Endometrial microvascular endothelial cells (primary cell): ENCODE data around the gene ARID4B. TPM values are rescaled to one million over a fixed set of nuclear protein-coding genes. Genes with fewer than 3 reads are reported as not detected.
"Not testable (repeated sequence)": the region's sequence is repeated elsewhere in the genome, so short reads cannot be mapped to it uniquely, and the experiment has no call there.

Source experiments
- in situ Hi-C: cut with HindIII; loops from 2 replicates; pipeline ENCODE4 v1.10.0; 2017; ENCODE audit warnings: low sequenced_read_pairs, low pct_unique_long_range_greater_than_20kb; ENCODE audit errors: inconsistent ontology term
- total RNA-seq: library from RNA; depleted of rRNA; stranded (reverse); fragments of >200 nt; gene quantifications from one replicate; pipeline ENCODE4 v1.2.3, GENCODE V29; 2015; ENCODE audit errors: inconsistent ontology term

ARID4B gene
- 13.8 TPM for total RNA-seq

DNA sequence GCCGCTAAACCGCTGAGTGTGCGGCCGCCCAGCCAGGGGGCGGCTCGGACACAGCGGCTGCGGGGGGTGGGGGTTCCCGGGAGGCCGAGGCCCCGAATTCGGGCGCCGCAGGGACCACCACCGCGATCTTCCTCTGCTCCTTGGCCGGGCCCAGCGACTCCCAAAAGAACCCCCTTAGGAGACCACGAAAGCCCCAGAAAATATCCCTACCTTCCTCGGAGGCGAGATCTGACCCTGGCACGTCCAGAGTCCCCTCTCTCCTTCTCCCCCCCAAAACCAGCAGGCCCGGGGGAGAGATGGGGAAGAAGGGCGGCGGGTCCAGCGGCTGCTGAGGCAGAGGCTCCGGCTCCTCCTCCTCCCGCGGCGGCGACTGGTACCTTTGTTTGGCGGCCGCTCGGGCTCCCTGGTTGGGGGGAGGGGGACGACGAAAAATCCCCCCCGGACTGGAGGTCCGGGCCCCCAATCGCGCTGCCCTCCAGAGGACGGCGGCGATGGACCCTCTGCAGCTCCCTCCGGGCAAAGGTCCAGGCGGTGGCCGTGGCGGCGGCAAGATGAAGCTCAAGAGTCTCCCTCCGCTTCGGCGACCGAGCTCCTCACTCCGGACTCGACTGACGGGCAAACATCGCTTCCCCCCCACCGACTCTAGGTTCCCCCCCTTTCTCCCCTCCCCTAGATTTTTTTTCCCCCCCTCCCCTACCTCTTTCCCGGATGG is at the start of gene ARID4B:
ARID4B (minus strand) TSS at position 621 of the 712 bp plus-strand sequence. CDS start 1,260 bp downstream, outside the sequence.
- in situ Hi-C loops: no loop called here

GRCh38 chr1:235375919-235376605 is 48.1 kb upstream of the ARID4B start:
- in situ Hi-C loops: no loop called here

GRCh38 chr1:235369802-235370201 is 41.8 kb upstream of the ARID4B start:
- in situ Hi-C loops: no loop called here

DNA sequence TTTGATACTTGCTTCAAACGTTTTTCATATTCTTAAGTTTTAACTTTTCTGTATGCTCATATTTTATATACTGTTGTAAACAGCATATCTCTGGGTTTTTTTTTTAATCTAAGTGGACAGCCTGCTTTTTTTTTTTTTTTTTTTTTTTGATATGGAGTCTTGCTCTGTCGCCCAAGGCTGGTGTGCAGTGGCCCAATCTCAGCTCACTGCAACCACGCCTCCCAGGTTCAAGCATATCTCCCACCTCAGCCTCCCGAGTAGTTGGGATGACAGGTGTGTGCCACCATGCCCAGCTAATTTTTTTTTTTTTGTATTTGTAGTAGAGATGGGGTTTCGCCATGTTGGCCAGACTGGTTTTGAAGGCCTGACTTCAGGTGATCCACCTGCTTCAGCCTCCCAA is 40.4 kb upstream of the ARID4B start:
- in situ Hi-C loops: no loop called here

DNA sequence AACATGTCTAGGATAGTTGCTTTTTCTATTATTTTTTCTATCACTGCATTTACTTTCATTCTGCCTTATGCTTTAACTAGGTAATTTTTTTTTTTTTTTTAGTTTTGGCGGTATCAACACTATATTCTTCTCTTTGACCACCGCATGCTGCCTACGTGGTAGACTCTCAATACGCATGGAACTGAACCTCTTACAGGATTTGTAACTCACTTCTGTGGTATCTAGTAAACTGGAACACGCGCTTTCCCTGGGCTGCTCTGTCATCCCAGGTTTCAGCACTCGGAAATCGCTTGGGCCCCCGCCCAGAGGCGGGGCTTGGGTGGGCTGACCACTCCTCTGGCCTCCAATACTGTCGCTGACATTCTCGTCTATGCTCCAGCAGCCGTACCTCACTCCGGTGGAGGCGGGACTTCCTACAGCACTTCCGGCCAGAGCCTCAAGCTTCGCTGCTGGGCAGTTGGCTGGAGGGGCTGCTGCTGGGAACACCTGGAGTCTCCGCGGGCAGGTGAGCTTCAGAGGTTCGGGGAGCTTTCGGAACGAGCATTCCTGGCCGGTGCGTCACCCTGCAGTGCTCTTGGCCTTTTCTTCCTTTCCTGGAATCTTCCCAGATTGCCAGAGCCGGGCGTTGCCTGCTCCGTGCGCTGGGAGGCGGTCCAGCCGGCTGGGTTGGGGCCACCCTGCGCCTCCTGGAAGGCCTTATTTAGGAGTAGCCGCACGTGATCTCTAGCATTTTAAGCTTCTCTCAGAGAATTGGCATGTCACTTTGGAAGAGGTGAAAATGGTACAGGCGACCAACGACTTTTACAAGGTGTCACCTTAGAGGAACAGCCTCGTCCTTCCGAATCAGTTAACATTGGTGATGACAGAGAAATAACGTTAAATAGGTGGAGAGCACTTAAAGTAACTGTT is 39.3 kb upstream of the ARID4B start, which contains the start of gene TBCE:
TBCE (plus strand) TSS at position 428 of the 909 bp plus-strand sequence. CDS start 12,623 bp downstream, outside the sequence.
- in situ Hi-C loops: no loop called here

DNA sequence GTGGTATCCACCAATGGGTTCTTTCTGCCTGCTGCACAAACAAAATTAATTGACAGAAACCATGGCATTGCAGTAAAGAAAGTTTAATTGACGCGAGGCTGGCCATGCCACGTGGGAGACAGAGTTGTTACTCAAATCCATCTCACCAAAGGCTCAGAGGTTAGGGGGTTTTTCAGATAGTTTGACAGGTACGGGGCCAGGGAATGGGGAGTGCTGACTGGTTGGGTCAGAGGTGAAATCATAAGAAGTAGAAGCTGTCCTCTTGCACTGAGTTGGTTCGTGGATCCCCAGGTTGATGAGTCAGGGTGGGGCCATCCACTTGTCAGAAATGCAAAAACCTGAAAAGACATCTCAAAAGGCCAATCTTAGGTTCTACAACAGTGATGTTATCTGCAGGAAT is 38.3 kb upstream of the ARID4B start:
- in situ Hi-C loops: no loop called here

- in situ Hi-C loops: not testable (repeated sequence)
These were observed 36.2 kb upstream of the ARID4B start for GRCh38 chr1:235364189-235364588.

DNA sequence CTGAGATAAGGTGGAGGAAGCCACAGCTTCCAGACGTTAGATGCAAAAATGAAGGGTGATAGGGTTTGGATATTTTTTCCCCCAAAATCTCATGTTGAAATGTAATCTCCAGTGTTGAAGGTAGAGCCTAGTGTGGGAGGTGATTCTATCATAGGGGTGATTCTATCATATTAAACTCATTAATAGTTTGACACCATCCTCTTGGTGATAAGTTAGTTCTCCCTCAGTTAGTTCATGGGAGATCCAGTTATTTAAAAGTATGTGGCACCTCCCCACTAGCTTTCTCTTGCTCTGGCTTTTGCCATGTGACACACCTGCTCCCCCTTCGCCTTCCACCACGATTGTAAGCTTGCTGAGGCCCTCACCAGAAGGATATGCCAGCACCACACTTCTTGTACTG is 30.9 kb upstream of the ARID4B start:
- in situ Hi-C loops: no loop called here

DNA sequence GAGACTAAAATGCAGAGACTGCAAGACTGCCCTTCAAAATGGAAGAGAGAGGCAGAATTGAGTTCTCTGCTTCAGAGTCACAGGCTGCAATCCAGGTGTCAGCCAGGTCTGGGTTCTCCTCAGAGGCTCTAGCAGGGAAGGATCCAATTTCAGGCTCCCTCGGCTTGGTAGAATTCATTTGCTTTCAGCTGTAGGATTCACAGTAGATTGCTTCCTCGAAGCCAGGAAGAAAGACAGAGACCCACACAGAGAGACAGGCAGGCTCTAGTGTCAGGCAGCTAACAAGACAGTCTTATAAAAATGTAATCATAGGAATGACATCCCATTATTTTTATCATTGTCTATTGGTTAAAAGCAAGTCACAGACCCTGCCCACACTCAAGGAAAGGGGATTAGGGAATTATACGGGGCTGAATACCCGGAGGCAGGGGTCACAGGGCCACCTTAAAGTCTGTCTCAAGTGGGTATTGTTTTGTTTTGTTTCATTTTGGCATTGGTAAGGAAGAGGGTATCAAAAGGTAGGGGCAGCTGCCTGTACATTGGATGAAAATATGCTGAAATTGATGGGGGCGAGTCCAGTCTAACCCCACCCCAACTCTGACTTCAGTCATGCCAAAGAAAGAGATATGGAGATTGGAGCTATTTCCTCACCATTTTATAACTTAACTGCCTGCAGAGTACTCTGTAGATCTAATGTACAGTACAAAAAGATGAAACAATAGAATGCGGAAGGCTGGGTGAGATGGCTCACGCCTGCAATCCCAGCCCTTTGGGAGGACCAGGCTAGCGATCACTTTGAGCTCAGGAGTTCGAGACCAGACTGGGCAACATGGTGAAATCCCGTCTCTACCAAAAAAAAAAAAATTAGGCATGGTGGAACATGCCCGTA is 29.8 kb upstream of the ARID4B start:
- in situ Hi-C loops: no loop called here

DNA sequence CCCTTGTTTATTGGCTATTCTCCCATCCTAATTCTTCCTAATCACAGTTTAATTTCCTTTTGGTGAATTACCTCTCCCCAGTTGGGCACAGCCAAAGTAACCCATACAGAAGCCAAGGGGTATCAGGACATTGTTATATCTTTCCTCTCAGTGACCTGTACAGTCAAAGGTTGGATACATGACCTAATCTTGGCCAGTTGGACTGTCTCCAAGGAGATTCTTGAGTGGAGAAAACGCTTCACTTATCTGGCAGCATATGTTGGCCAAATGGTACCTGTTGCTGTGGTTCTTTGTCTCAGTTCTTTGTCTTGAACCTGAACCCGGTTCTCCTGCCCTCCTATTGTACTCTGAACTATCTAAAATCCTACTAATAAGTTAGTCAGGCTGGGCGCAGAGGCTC is 23.9 kb upstream of the ARID4B start:
- in situ Hi-C loops: no loop called here

DNA sequence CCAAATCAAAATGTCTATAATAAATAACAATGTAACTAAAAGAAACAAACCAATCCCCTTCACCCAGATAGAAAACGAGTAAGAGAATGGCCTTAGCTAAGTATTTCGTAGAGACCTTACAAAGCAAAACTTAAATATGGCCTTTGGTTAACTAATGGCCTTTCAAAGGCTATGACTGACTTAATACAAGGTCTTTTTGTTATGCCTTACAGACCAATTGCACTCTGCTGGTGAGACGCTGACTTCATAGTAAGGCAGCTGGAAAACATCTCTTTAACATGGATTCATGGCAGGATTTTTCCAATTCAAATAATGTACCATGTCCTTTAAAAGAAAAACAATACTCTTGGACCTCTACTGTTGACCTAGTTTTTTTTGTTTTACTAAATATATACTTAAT is 23.5 kb upstream of the ARID4B start:
- in situ Hi-C loops: no loop called here

DNA sequence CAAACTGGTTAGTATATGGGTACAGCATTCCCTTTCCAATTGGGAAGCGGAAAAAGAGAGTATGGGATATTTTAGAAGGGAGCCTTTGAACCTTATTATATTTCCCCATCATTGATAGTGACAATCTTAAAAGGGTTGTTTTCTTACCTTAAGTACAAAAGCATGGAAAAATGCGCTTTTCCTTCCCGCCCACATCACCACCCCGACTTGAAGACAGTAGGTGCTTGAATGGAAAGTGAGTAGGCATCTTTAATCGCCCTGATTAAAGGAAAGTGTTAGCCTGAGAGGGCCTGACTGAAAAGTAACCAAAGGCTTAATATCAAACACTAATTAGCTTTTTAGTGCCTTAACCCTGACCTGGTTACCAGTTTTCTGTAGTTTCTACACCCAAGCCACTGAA is 15.7 kb upstream of the ARID4B start:
- in situ Hi-C loops: no loop called here

DNA sequence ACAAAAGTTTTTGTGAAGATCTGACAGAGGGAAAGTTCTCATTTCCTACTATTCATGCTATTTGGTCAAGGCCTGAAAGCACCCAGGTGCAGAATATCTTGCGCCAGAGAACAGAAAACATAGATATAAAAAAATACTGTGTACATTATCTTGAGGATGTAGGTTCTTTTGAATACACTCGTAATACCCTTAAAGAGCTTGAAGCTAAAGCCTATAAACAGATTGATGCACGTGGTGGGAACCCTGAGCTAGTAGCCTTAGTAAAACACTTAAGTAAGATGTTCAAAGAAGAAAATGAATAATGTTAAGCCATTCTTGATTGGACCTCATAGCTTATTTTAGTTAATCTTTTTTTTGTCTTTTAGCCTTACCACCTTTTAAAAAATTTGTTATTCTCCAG is 14.5 kb upstream of the ARID4B start:
- in situ Hi-C loops: no loop called here

DNA sequence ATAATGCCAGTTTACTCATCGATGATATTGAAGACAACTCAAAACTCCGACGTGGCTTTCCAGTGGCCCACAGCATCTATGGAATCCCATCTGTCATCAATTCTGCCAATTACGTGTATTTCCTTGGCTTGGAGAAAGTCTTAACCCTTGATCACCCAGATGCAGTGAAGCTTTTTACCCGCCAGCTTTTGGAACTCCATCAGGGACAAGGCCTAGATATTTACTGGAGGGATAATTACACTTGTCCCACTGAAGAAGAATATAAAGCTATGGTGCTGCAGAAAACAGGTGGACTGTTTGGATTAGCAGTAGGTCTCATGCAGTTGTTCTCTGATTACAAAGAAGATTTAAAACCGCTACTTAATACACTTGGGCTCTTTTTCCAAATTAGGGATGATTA is 14.1 kb upstream of the ARID4B start:
- in situ Hi-C loops: no loop called here

- in situ Hi-C loops: no loop called here
These were observed 13.4 kb upstream of the ARID4B start for GRCh38 chr1:235341334-235341733.

GRCh38 chr1:235339746-235340145 is 11.8 kb upstream of the ARID4B start:
- in situ Hi-C loops: no loop called here

DNA sequence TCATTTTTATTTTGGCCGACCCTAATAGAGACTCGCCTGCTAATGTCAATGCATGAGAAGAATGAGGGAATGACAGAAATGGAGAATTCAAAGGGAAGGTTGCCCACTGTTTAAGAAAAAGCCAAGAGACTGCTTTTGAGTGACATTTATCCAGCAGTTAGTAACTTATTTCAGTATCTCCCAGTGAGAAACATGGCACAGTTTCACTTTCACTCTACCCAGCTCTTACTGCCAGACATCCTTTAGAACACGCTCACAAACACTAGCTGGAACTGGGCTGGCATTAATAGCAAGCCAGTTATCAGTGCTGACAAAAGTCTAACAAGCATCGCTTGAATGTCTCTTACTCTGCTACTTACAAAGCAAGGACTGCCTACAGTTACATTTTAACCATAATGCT is 8.9 kb upstream of the ARID4B start:
- in situ Hi-C loops: no loop called here

DNA sequence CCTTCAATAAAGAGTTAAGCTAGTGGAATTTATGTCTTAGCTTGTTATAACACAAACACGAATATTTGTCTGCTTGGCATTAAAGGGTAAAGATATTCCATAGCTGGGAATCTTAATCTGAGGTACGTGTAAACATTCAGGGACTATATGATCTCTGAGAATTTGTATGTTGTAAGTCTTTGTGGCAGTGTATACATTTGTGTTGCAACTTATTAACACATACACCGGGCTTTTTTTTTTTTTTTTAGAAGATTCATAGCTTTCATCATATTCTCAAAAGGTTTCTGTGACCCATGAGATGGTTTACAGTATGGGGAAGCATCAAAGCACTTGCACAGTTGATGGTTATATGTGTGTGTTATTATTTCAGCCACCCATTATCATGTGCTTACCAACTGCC is 3.4 kb upstream of the ARID4B start:
- in situ Hi-C loops: no loop called here

GRCh38 chr1:235330918-235331285 is 2.9 kb upstream of the ARID4B start:
- in situ Hi-C loops: no loop called here
